A673 (cell line): ENCODE results near the gene PACS1. TPM values are rescaled to one million over a fixed set of nuclear protein-coding genes. Genes with fewer than 3 reads are reported as not detected.
"Not testable (repeated sequence)": the region's sequence is repeated elsewhere in the genome, so short reads cannot be mapped to it uniquely, and the experiment has no call there.

Experiments
- BruUV-seq: library from RNA; stranded (reverse); fragments of 400-500 nt; replicated peaks from 2 replicates; lab custom pipeline; 2021; lab: Mats Ljungman, UMichigan
- CTCF ChIA-PET: fragments of 300-600 bp; sonication (Branson Sonifier 250); formaldehyde crosslinking; loops from one replicate; lab custom pipeline; 2022; ENCODE audit warnings: antibody characterized with exemption; lab: Charles Lee
- POLR2A ChIA-PET: fragments of 300-600 bp; sonication (Branson Sonifier 250); formaldehyde crosslinking; loops from one replicate; lab custom pipeline; 2022; ENCODE audit warnings: antibody characterized with exemption; ENCODE audit not compliant: low non-redundant PET; lab: Charles Lee
- DNase-seq: peaks from one replicate; pipeline ENCODE4 v3.0.0-alpha.2; 2015; ENCODE audit warnings: low spot score
- H3K27ac ChIP-seq: fragments of 200-600 bp; sonication (generic); 2 replicates; pipeline ENCODE4 v1.5.1; 2016; ENCODE audit warnings: mixed run types, low read depth, mild to moderate bottlenecking, mixed read lengths, antibody characterized with exemption, low read length; ENCODE audit not compliant: poor library complexity, severe bottlenecking
- H3K27me3 ChIP-seq: fragments of 200-600 bp; sonication (generic); replicated peaks from 2 replicates; pipeline ENCODE4 v1.6.1; 2017; ENCODE audit warnings: mixed run types, low read depth, mild to moderate bottlenecking, mixed read lengths, antibody characterized with exemption, low read length; ENCODE audit not compliant: insufficient read depth, poor library complexity
- H3K36me3 ChIP-seq: fragments of 200-600 bp; sonication (generic); 2 replicates; pipeline ENCODE4 v1.6.1; 2016; ENCODE audit warnings: mixed run types, mild to moderate bottlenecking, mixed read lengths, antibody characterized with exemption, low read length; ENCODE audit not compliant: insufficient read depth, poor library complexity, severe bottlenecking
- H3K4me1 ChIP-seq: fragments of 200-600 bp; sonication (generic); 2 replicates; pipeline ENCODE4 v1.6.1; 2017; ENCODE audit warnings: mixed run types, mild to moderate bottlenecking, mixed read lengths, antibody characterized with exemption, low read length; ENCODE audit not compliant: insufficient read depth, poor library complexity, severe bottlenecking
- H3K4me3 ChIP-seq: fragments of 200-600 bp; sonication (generic); 2 replicates; pipeline ENCODE4 v1.5.1; 2016; ENCODE audit warnings: low read depth, mixed run types, mild to moderate bottlenecking, mixed read lengths, low read length; ENCODE audit not compliant: poor library complexity, severe bottlenecking
- H3K9me3 ChIP-seq: fragments of 200-600 bp; sonication (generic); 2 replicates; pipeline ENCODE4 v1.6.1; 2016; ENCODE audit warnings: mixed run types, low read depth, mild to moderate bottlenecking, mixed read lengths, antibody characterized with exemption, low read length; ENCODE audit not compliant: poor library complexity, severe bottlenecking
- EZH2 ChIP-seq: fragments of 200-600 bp; sonication (generic); IDR thresholded peaks from 2 replicates; pipeline ENCODE4 v1.6.1; 2017; ENCODE audit warnings: borderline replicate concordance, low read depth, mild to moderate bottlenecking, mixed read lengths, antibody characterized with exemption, low read length; ENCODE audit not compliant: poor library complexity, severe bottlenecking
- intact Hi-C: fragments of 100-400 bp; cut with micrococcal nuclease; formaldehyde crosslinking; loops from one replicate; pipeline ENCODE4 v1.10.0; 2022; ENCODE audit not compliant: unreplicated experiment
- total RNA-seq: library from RNA; stranded (reverse); gene quantifications from 2 replicates; pipeline ENCODE4 v1.2.3, GENCODE V29; 2021
- TF ChIP-seq, protein P1 (sequence below): fragments of 300-800, 200-600 bp; sonication (generic); conservative IDR thresholded peaks from 2 replicates; pipeline ENCODE4 v1.5.1; 2017; ENCODE audit warnings: low read depth, mild to moderate bottlenecking, antibody characterized with exemption, low read length, moderate library complexity, mixed read lengths

Gene PACS1
- total RNA-seq, 1 experiment from 2014 or later: 75.7 TPM

DNA sequence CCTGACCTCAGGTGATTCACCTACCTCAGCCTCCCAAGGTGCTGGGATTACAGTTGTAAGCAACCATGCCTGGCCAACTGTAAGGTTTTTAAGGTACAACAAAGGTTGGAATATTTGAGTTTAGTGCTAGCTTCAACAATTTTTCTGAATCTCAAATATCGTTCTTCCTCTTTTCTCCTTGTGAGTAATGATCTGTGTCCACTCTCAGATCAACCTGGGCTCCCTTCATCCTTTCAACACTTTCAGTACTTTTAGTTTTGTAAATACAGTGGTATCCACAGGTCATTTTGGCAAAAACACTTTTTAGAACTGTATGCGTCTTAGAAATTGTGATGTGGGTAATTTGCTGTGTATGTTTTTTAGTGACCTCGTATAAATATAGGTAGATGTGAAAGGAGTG is 7.9 kb downstream of the PACS1 start:
- Histone ChIP-seq H3K4me3 (no peak overlapping the region), H3K36me3 (peaks cover 6% of the 10 kb centered on the region), H3K27ac (no peak overlapping the region), H3K27me3 (no peaks in the 10 kb centered on the region), H3K4me1 (peaks cover 24% of the 10 kb centered on the region), H3K9me3 (no peaks in the 10 kb centered on the region)
- no peak for DNase-seq
- CTCF ChIA-PET: interaction anchor here (0.6 kb wide), 1 partner anchor 18 kb away, joined by 3 read pairs; no protein-coding TSS in a partner anchor
- BruUV-seq: no TSS peak
- POLR2A ChIA-PET: no interaction called here
- TF ChIP-seq EZH2: no peak
- TF ChIP-seq, protein P1, sequence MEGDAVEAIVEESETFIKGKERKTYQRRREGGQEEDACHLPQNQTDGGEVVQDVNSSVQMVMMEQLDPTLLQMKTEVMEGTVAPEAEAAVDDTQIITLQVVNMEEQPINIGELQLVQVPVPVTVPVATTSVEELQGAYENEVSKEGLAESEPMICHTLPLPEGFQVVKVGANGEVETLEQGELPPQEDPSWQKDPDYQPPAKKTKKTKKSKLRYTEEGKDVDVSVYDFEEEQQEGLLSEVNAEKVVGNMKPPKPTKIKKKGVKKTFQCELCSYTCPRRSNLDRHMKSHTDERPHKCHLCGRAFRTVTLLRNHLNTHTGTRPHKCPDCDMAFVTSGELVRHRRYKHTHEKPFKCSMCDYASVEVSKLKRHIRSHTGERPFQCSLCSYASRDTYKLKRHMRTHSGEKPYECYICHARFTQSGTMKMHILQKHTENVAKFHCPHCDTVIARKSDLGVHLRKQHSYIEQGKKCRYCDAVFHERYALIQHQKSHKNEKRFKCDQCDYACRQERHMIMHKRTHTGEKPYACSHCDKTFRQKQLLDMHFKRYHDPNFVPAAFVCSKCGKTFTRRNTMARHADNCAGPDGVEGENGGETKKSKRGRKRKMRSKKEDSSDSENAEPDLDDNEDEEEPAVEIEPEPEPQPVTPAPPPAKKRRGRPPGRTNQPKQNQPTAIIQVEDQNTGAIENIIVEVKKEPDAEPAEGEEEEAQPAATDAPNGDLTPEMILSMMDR: no peak
- intact Hi-C loops: no loop called here

DNA sequence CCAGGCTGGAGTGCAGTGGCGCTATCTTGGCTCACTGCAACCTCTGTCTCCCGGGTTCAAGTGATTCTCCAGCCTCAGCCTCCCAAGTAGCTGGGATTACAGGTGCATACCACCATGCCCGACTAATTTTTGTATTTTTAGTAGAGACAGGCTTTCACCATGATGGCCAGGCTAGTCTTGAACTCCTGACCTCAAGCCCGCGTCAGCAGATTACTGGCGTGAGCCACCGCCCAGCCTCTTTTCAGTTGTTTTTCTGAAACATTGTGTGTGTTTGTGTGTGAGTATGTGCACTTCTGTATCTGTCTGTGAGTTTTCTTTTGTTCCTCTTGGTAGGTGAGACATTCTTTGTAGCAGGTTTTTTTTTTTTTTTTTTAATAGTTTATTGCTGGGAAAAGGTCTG is 8.9 kb downstream of the PACS1 start:
- H3K36me3 ChIP-seq, BruUV-seq, H3K4me3 ChIP-seq, H3K27ac ChIP-seq, DNase-seq, H3K27me3 ChIP-seq, H3K9me3 ChIP-seq, POLR2A ChIA-PET, CTCF ChIA-PET, intact Hi-C loops: not testable (repeated sequence)
- peaks cover 32% of the 10 kb centered on the region for H3K4me1 ChIP-seq

DNA sequence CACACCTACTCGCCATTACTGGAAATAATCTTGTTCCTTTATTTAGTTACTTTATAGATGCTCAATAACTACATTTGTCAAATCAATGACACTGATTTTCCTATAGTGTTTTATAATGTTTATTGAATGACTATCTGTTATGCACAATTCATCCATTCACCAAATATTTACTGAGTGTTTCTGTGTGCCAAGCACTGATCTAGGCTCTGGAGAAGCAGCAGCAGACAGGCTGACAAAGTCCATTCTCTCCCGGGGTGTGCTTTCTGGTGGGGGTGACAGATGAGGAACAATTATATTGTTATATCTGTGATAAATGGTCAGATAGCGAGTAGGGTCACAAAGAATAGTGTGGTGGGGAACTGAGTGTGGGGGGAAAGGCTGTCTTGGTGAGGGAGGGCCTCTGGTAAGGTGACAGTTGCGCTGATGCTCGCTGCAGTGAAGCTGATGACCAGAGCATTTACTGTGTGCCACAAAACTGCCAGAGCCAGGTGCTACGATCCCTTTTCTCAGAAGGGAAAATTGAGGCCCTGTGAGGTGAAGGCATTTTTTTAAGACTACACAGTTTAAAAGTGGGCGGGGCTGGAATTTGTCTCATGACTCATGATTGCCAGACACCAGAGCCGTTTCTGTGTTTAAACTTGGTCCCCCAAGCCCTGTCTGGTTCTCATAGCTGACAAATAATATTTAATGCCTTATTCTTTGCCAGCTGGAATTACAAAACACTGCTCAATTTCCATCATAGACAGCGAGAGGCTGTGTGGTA is 10.2 kb downstream of the PACS1 start:
- Histone ChIP-seq H3K36me3 (no peaks in the 10 kb centered on the region), H3K4me3 (no peak overlapping the region), H3K4me1 (peaks cover 45% of the 10 kb centered on the region), H3K27me3 (no peaks in the 10 kb centered on the region), H3K27ac (no peak overlapping the region), H3K9me3 (no peaks in the 10 kb centered on the region)
- POLR2A ChIA-PET: interaction anchor here (0.5 to 0.6 kb wide), 2 partner anchors 39 to 235 kb away, joined by 4 to 10 read pairs; no protein-coding TSS in a partner anchor
- intact Hi-C loops: no loop called here
- TF ChIP-seq EZH2: no peak
- TF ChIP-seq, protein P1: no peak
- BruUV-seq: no TSS peak
- DNase-seq: peak; percentile 69
- CTCF ChIA-PET: interaction anchor here (0.6 kb wide), 1 partner anchor 192 kb away, joined by 5 read pairs; the partner anchor contains the start of gene FIBP

DNA sequence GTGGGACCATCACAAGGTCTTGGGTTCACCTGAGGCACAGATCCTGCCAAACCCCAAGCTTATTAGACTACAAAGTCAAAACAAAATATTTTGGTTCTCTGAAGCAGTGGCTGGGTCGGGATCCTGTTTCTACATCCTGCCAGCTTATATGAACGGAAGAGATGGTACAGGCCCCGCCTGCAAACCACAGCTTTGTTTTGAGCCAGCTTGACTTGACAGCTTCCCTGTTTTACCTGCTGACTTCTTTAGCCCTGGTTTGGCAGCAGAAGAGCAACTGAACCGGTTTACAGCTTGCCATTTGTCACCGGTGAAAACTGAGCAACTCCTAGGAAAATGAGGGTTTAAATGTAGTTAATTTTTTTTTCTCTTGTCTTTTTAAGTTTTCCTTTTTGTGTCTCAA is 11.4 kb downstream of the PACS1 start:
- BruUV-seq: no TSS peak
- TF ChIP-seq, protein P1: no peak
- no peak for TF ChIP-seq EZH2
- Histone ChIP-seq H3K4me1 (peaks cover 45% of the 10 kb centered on the region), H3K27me3 (no peaks in the 10 kb centered on the region), H3K9me3 (no peaks in the 10 kb centered on the region), H3K27ac (no peak overlapping the region), H3K36me3 (no peaks in the 10 kb centered on the region), H3K4me3 (no peak overlapping the region)
- no peak for DNase-seq
- ChIA-PET CTCF (no interaction called here), POLR2A (no interaction called here)
- intact Hi-C loops: no loop called here
